ENCODE data around the gene CD44.

DNA sequence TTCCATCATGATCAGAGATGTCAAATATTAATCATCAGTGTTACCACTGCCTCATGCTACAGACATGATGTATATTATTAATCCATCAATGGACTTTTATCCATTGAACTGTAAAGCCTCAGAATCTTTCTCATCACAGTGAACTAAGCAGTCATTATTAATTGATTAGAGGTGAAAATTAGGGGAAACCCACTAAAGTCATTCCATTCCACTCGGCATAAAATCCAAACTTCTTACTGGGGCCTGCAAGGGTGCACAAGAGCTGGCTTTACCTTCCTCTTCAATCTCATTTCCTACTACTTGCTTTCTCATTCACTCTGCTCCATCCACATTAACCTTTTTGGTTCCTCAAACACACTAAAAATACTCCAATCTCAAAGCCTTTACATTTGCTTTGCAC, 7.9 kb upstream of the CD44 start:
- TF ChIP-seq CTCF (IDR thresholded peaks at IDR 0.05) (no peak), POLR2A (IDR thresholded peaks at IDR 0.05) (no peak)
